OCI-LY1 (cell line): ENCODE measurements around the gene AMPD1.

Source experiments
- H2AFZ ChIP-seq: fragments of 200-600 bp; sonication (generic), shearing (Covaris generic); 2 replicates; pipeline ENCODE4 v1.6.0; 2014; ENCODE audit warnings: antibody characterized with exemption, mild to moderate bottlenecking, low read length
- H3F3A ChIP-seq: fragments of 200-600 bp; sonication (generic), shearing (Covaris generic); 2 replicates; pipeline ENCODE4 v1.6.0; 2014; ENCODE audit warnings: mild to moderate bottlenecking, antibody characterized with exemption, low read length, moderate library complexity; ENCODE audit not compliant: insufficient read depth
- H3K27ac ChIP-seq: fragments of 200-600 bp; sonication (generic); 2 replicates; pipeline ENCODE4 v1.5.1; 2014; ENCODE audit warnings: low read length, mixed run types, mild to moderate bottlenecking, low read depth; ENCODE audit not compliant: poor library complexity, severe bottlenecking
- H3K27me3 ChIP-seq: fragments of 200-600 bp; sonication (generic); 2 replicates; pipeline ENCODE4 v1.6.0; 2014; ENCODE audit warnings: antibody characterized with exemption, mild to moderate bottlenecking, low read length, moderate library complexity; ENCODE audit not compliant: insufficient read depth
- H3K36me3 ChIP-seq: fragments of 200-600 bp; sonication (generic); 2 replicates; pipeline ENCODE4 v1.6.1; 2014; ENCODE audit warnings: mild to moderate bottlenecking, antibody characterized with exemption, low read length, moderate library complexity, mixed read lengths; ENCODE audit not compliant: insufficient read depth
- H3K4me1 ChIP-seq: fragments of 200-600 bp; sonication (generic); 2 replicates; pipeline ENCODE4 v1.5.1; 2014; ENCODE audit warnings: mild to moderate bottlenecking, low read length, moderate library complexity; ENCODE audit not compliant: insufficient read depth, severe bottlenecking
- H3K4me2 ChIP-seq: fragments of 200-600 bp; sonication (generic), shearing (Covaris generic); 2 replicates; pipeline ENCODE4 v1.6.1; 2014; ENCODE audit warnings: low read length
- H3K4me3 ChIP-seq: fragments of 200-600 bp; sonication (generic); 2 replicates; pipeline ENCODE4 v1.5.1; 2014; ENCODE audit warnings: low read length, low read depth, mild to moderate bottlenecking, mixed read lengths; ENCODE audit not compliant: poor library complexity, severe bottlenecking
- H3K79me2 ChIP-seq: fragments of 200-600 bp; shearing (Covaris generic); 2 replicates; pipeline ENCODE4 v1.6.1; 2016; ENCODE audit warnings: mixed run types, low read length, mixed read lengths; ENCODE audit not compliant: insufficient read depth
- H3K9ac ChIP-seq: fragments of 200-600 bp; sonication (generic), shearing (Covaris generic); 2 replicates; pipeline ENCODE4 v1.6.1; 2014; ENCODE audit warnings: mild to moderate bottlenecking, low read length, mixed read lengths
- H3K9me2 ChIP-seq: fragments of 200-600 bp; sonication (generic), shearing (Covaris generic); 2 replicates; pipeline ENCODE4 v1.6.1; 2014; ENCODE audit warnings: low read depth, mild to moderate bottlenecking, low read length, mixed read lengths
- H3K9me3 ChIP-seq: fragments of 200-600 bp; shearing (Covaris generic); 2 replicates; pipeline ENCODE4 v1.6.1; 2014; ENCODE audit warnings: low read length, mixed read lengths
- H4K20me1 ChIP-seq: fragments of 200-600 bp; sonication (generic), shearing (Covaris generic); 2 replicates; pipeline ENCODE4 v1.6.0; 2016; ENCODE audit warnings: mild to moderate bottlenecking, low read length; ENCODE audit not compliant: insufficient read depth
- CTCF ChIP-seq: fragments of 200-600 bp; sonication (generic), shearing (Covaris generic); IDR thresholded peaks from 2 replicates; pipeline ENCODE4 v1.5.1; 2017; ENCODE audit warnings: mild to moderate bottlenecking, antibody characterized with exemption, low read length, moderate library complexity, mixed read lengths
- EZH2 ChIP-seq: fragments of 200-600 bp; sonication (generic), shearing (Covaris generic); IDR thresholded peaks from 2 replicates; pipeline ENCODE4 v1.8.0; 2017; ENCODE audit warnings: borderline replicate concordance, mixed run types, mild to moderate bottlenecking, antibody characterized with exemption, low read length, moderate library complexity, mixed read lengths

The AMPD1 gene

GRCh38 chr1:114712977-114713376, 17.6 kb upstream of the AMPD1 start:
- Histone ChIP-seq H3K9me2 (no peaks in the 10 kb centered on the region), H2AFZ (no peak overlapping the region), H3K4me2 (no peak overlapping the region), H3K27ac (no peak overlapping the region), H3F3A (peaks cover 6% of the 10 kb centered on the region), H4K20me1 (no peaks in the 10 kb centered on the region), H3K79me2 (peaks cover 21% of the 10 kb centered on the region), H3K9ac (no peak overlapping the region), H3K4me3 (no peak overlapping the region), H3K4me1 (peaks cover 22% of the 10 kb centered on the region), H3K27me3 (no peaks in the 10 kb centered on the region), H3K9me3 (no peaks in the 10 kb centered on the region), H3K36me3 (peaks cover 77% of the 10 kb centered on the region)
- TF ChIP-seq CTCF, result no peak
- no peak for TF ChIP-seq EZH2

DNA sequence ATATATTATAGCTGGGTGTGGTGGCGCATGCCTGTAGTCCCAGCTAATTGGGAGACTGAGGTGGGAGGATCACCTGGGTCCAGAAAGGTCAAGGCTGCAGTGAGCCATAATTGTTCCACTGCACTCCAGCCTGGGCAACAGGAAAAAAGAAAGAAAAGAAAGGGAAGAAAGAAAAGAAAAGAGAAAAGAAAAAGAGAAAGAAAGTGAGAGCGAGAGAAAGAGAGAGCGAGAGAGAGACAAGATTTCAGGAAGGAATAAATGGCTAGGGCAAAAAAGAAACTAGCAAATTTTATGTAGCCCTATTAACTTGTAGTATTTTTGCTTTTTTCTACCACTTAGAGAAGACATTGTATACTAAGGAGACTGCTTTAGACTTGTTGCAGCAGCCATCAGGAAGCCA, 15.0 kb upstream of the AMPD1 start:
- Histone ChIP-seq H2AFZ (no peak overlapping the region), H3K9me3 (no peaks in the 10 kb centered on the region), H3K79me2 (peaks cover 10% of the 10 kb centered on the region), H3K36me3 (peaks cover 89% of the 10 kb centered on the region), H3K27ac (no peak overlapping the region), H4K20me1 (no peaks in the 10 kb centered on the region), H3K4me2 (no peak overlapping the region), H3K9me2 (no peaks in the 10 kb centered on the region), H3K9ac (no peak overlapping the region), H3K4me1 (peaks cover 4% of the 10 kb centered on the region), H3F3A (no peaks in the 10 kb centered on the region), H3K4me3 (no peak overlapping the region), H3K27me3 (no peaks in the 10 kb centered on the region)
- TF ChIP-seq EZH2, result no peak
- no peak for TF ChIP-seq CTCF

- TF ChIP-seq CTCF, result no peak
- TF ChIP-seq EZH2, result no peak
- Histone ChIP-seq H3K27me3 (no peaks in the 10 kb centered on the region), H3K9me2 (no peaks in the 10 kb centered on the region), H3K27ac (no peak overlapping the region), H3K4me3 (no peak overlapping the region), H2AFZ (no peak overlapping the region), H3K36me3 (peaks cover 67% of the 10 kb centered on the region), H3F3A (no peaks in the 10 kb centered on the region), H3K9ac (no peak overlapping the region), H3K4me1 (no peaks in the 10 kb centered on the region), H3K4me2 (no peak overlapping the region), H3K9me3 (no peaks in the 10 kb centered on the region), H4K20me1 (no peaks in the 10 kb centered on the region), H3K79me2 (no peaks in the 10 kb centered on the region)
Observed at GRCh38 chr1:114707604-114708003, 12.3 kb upstream of the AMPD1 start.
